HG03060 (cell line): Measurements from ENCODE around the gene FBXO24.
"Not testable (repeated sequence)": the region's sequence is repeated elsewhere in the genome, so short reads cannot be mapped to it uniquely, and the experiment has no call there.

Source experiments
- ATAC-seq: cut with Tn5 transposase; IDR thresholded peaks from one replicate; pipeline ENCODE4 v1.9.1; 2021; ENCODE audit warnings: low read depth, moderate number of reproducible peaks; ENCODE audit not compliant: unreplicated experiment

Gene FBXO24

GRCh38 chr7:100556541-100556940 is 29.6 kb upstream of the FBXO24 start:
- ATAC-seq: no peak

- ATAC-seq: no peak
Measured at GRCh38 chr7:100559127-100559526, 27.0 kb upstream of the FBXO24 start.

GRCh38 chr7:100561491-100562194 is 24.5 kb upstream of the FBXO24 start:
- ATAC-seq: no peak

GRCh38 chr7:100562195-100563099 is 23.7 kb upstream of the FBXO24 start:
- ATAC-seq: no peak

DNA sequence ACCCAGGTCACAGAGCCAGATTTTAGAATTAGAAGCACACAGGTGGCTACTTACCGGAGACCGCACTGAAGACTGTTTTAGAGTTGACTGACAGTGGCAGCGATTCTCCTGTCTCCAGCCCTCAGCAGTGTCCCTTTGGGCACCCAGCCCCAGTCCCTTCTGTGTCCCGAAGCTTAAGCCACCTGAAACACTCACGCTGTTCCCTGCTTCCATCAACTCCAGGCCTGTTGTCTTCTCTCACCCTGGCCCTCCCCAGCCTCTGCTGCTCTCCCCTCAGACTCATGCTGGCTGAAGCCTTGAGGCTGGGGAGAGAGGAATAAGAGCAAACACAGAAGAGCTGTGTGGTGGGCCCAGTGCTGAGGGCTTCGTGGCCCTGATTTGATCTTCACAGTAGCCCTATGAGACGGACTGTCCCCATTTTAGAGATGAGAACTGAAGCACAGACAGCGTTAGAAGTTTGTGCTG is 23.0 kb upstream of the FBXO24 start:
- no peak for ATAC-seq

DNA sequence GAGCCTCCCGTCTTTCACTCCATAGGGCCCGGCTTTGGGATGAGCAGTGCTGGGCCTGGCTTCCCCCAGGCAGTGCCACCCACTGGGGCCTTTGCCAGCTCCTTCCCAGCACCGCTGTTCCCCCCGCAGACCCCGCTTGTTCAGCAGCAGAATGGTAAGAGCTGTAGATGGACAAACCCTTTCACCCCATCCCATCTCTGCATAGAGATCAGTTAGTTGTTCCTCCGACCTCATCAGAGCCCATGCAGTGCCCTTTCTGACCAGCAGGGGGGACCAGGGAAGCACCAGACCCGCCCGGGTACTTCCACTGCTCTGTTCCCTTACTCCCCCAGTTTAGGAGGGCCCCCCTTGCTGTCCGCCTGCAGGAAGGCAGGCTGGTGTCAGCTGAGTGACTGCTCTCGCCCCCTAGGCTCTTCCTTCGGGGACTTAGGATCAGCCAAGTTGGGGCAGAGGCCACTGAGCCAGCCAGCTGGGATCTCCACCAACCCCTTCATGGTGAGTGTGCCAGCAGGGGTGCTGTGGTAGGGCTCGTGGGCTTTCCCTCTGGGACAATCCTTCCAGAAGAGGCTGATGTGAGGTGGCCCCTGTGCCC is 22.2 kb upstream of the FBXO24 start:
- no peak for ATAC-seq

GRCh38 chr7:100564405-100564804 is 21.7 kb upstream of the FBXO24 start:
- not testable (repeated sequence) for ATAC-seq

GRCh38 chr7:100565133-100565571 is 21.0 kb upstream of the FBXO24 start:
- no peak for ATAC-seq

GRCh38 chr7:100566018-100566531 is 20.1 kb upstream of the FBXO24 start:
- no peak for ATAC-seq

DNA sequence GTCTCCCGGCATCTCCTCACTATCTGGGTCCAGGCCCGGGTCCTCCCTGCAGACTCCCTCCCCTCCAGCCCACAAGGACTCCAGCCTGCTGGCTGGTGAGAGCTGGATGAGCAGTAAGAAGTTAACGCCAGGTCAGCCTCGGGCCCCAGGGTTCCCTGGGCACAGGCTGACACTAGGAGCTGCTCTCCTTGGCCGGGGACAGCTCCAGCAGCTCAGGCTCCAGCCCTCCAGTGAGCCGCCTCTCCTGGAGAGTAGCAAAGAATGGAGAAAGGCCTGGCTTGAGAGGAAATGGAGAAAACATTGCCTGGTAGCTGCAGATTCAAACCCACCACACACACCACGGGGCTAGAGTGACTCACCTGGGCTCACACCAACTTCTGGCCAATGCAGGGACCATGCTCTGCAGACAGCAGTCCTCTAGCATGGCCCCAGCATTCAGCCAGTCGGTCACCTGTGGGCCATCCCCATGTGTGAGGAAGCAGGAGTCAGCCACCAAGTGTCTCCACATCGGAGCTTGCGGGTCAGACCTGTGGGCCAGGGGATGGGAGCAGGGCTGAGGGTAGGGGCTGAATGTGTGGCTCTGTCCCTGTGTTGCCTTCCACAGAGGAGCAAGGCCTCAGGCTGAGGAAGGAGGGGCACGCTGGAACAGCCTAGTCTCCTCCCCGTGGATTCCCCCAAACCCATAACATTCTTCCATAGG is 18.9 kb upstream of the FBXO24 start:
- no peak for ATAC-seq

DNA sequence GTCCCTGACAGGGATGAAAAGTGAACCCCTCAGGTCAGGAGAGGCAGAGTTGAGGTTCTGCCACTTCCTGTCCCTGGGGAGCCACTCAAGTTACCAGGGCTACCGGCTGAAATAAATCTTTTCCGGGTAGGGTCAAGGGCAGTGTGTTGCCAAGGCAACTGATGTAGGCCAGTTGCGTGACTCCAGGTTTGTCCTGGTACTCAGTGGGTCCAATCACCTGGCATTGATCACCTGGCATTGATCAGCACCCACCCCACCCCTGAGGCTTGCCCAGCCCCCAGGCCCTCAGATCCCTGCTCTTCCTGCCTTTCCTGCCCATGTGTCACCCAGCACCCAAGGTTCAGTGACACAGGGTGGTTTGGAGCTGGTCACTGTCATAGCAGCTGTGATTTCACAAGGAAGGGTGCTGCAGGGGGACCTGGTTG is 18.4 kb upstream of the FBXO24 start:
- ATAC-seq: no peak

DNA sequence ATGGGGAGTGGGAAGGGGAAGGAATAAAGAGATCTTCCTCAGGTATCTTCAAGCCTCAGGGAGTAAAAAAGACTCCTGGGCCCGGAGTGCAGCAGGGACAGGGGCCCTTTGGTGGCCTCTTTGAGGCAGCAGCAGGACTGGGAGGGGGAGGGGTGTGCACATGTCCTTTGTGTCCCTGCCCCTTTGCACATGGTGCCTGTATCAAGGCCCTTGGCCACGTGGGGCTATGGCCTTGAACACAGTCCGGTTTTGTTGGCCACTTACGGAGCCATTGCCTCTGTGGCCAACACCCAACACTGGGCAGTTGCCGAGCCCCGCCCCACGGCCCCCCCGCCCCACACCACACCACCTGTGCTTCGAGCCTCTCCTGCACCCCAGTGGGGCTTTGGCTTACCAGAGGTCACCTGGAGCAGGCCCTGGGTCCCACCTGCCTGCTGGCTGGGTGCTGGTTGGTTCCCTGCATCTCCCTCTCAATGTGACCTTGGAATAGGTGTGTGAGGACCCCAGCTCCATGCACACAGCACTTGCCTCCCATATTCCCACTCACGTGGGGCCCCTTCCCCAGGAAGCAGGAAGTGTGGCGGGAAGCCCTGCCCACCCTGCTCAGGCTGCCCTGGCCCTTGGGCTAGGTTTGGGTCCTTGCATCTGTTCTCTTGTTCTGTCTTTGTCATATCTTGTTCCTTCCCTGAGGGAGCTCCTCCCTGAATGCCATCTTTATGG is 17.8 kb upstream of the FBXO24 start:
- no peak for ATAC-seq

GRCh38 chr7:100568896-100569844 is 17.0 kb upstream of the FBXO24 start:
- no peak for ATAC-seq

DNA sequence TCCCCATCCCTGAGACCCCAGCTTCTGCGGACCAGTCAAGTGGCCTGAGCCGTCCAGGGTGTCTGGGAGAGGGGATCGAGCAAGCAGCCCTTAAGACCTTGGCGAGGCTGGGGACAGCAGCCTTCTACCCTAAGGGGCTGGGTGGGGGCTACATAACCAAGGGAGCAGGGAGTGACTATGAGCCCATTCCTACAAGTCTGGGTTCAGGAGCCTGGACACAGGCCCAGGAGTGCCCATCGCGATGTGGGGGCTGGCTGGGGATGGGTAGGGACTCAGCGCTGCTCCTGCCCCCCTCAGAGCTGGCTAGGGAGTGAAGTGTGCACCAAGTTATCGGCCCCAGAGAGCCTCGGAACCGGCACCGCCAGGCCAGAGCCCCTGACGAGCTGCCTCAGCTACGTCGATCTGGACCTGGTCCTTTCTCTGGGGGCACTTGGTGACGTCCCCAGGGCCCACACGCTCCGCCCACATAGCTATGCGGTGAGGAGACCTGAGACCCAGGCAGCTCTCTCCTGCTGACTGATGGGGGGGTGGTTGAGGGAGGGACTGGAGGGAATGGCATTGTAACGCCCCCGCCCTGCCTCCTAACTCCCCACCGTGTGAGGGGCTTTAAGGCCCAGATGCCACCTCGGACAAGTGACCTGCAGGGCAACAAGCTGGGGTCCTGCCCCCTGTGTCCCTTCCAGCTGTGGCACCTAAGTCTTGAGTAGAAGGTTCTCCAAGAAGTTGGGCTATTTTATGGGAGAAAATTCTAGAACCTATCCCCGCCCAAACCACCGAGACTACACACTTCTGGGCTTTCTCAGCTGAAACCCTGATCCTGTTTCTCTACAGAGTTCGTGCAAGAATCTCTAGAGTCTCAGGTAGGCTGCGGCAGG is 14.9 kb upstream of the FBXO24 start:
- no peak for ATAC-seq

GRCh38 chr7:100571829-100572116 is 14.4 kb upstream of the FBXO24 start:
- ATAC-seq: no peak

- ATAC-seq: no peak
Measured at GRCh38 chr7:100572281-100572948, 13.7 kb upstream of the FBXO24 start.

DNA sequence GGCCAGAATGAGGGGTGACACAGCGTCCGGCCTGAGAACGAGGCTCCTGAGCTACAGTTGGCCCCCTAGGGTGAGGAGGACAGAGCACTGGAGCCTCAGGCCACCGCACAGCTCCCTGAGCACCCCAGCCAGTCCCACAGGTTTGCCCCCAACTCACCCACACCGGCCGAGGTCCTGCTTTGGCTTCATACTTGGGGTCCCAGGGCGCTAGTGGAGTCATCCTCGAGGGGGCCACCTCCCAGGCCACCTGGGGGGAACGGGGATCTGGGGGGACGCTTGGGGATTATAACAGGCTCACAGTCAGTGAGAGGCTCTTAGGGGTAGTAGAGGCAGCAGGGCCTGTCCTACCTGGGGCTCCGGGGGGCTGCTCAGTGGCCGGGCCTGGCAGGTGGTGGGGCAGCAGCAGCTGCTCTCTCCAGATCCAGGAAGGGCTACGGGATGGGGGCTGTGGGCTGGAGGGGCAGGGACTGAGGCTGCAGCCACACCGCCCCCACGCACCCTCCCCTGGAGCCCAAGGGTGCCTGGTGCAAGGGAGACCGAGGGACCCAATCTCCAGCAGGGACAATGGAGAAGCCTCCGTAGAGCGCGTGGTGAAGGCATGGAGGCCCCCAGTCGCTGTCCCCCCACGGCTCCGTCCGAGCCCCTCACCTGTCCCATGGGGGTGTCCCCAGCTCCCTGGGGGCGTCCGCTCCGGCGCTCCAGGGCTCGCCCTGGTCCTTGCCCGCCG is 13.0 kb upstream of the FBXO24 start:
- no peak for ATAC-seq
